Small intestine (tissue), 7 donors: ENCODE measurements around the gene PPP1R12B. TPM values are rescaled to one million over a fixed set of nuclear protein-coding genes. Genes with fewer than 3 reads are reported as not detected.
"Not testable (repeated sequence)": the region's sequence is repeated elsewhere in the genome, so short reads cannot be mapped to it uniquely, and the experiment has no call there.

Experiments used
- DNase-seq, 2 donors: peaks; one replicate each; pipeline versions ENCODE4 v3.0.0 to v3.0.0-alpha.2; 2013
- FAIRE-seq: peaks from 2 replicates; lab custom pipeline; 2012; peaks lifted over from hg19 to GRCh38; lab: Jason Lieb, UNC
- H3K27ac ChIP-seq, 3 donors: one replicate each; pipeline ENCODE4 v1.5.1; 2013; ENCODE audit warnings: low read length in 2 of 3, mild to moderate bottlenecking in 2 of 3, control low read depth in 1 of 3, inconsistent platforms in 1 of 3, low read depth in 1 of 3, moderate library complexity in 1 of 3
- H3K27me3 ChIP-seq, 3 donors: one replicate each; pipeline ENCODE4 v1.6.1; 2013; ENCODE audit warnings: low read length in 3 of 3, inconsistent platforms in 1 of 3; ENCODE audit not compliant: control insufficient read depth in 3 of 3, insufficient read depth in 3 of 3
- H3K36me3 ChIP-seq, 3 donors: one replicate each; pipeline ENCODE4 v1.6.1; 2013; ENCODE audit warnings: low read length in 3 of 3, inconsistent platforms in 1 of 3, low read depth in 1 of 3, mild to moderate bottlenecking in 1 of 3, moderate library complexity in 1 of 3; ENCODE audit not compliant: control insufficient read depth in 3 of 3, insufficient read depth in 2 of 3
- H3K4me1 ChIP-seq, 3 donors: one replicate each; pipeline ENCODE4 v1.6.1; 2013; ENCODE audit warnings: low read length in 2 of 3, inconsistent platforms in 1 of 3, low read depth in 1 of 3, mild to moderate bottlenecking in 1 of 3, moderate library complexity in 1 of 3; ENCODE audit not compliant: control insufficient read depth in 3 of 3, insufficient read depth in 2 of 3
- H3K4me3 ChIP-seq, 3 donors: one replicate each; pipeline ENCODE4 v1.5.1; 2013; ENCODE audit warnings: low read length in 3 of 3, control low read depth in 1 of 3, inconsistent platforms in 1 of 3, low read depth in 1 of 3, mild to moderate bottlenecking in 1 of 3, moderate library complexity in 1 of 3
- H3K9me3 ChIP-seq, 2 donors: one replicate each; pipeline ENCODE4 v1.6.1; 2013; ENCODE audit warnings: low read depth in 1 of 2, low read length in 1 of 2; ENCODE audit not compliant: control insufficient read depth in 2 of 2, insufficient read depth in 1 of 2
- WGBS, 3 donors: extraction: QIAGEN DNeasy Blood & Tissue Kit; methylation state at CpG; one replicate each; pipeline ENCODE4 v1.1.7; 2013; 5-methylcytosine and 5-hydroxymethylcytosine counted together
- polyA plus RNA-seq, 4 donors: library from polyadenylated mRNA; stranded (reverse) in 3 of 4; unstranded in 1 of 4; fragments of 200-250 nt in 3 of 4; fragments of 120-200 nt in 1 of 4; gene quantifications; one replicate each; pipeline versions ENCODE4 v1.2.1 to v1.2.3, GENCODE V29; 2013
- donor health status: healthy with polysubstance abuse.
- donor health status: control.
- donor health status: control.
- donor health status: Bipolar disorder and iron deficiency.
- donor health status: healthy.

PPP1R12B gene
- polyA plus RNA-seq, 4 donors: 1.1 to 18.1 (median 8.6) TPM

DNA sequence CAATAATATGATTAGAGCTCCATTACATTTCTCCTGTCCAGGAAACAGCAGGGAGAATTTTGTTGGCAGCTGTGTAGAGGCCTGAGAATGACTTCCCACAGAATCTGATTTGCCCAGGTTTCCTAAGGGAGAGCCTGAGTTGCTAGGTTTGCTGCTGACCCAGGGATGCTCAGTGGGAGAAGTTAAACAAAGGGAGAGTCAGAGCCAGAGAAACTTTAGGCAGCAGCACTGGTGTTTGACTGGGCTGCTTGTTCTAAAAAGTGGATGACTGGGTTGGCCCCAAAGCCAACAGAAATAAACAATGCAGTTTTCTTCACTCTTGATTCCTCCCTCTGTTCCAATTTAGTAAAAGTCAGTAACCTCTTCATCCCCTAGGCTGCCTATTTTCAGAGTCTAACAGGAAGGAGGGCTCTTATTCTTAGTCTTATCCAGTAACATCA lies 69.3 kb downstream of the PPP1R12B start:
- not testable (repeated sequence) for H3K4me1 ChIP-seq, H3K9me3 ChIP-seq, H3K4me3 ChIP-seq, DNase-seq, H3K27ac ChIP-seq, FAIRE-seq, H3K27me3 ChIP-seq, H3K36me3 ChIP-seq

DNA sequence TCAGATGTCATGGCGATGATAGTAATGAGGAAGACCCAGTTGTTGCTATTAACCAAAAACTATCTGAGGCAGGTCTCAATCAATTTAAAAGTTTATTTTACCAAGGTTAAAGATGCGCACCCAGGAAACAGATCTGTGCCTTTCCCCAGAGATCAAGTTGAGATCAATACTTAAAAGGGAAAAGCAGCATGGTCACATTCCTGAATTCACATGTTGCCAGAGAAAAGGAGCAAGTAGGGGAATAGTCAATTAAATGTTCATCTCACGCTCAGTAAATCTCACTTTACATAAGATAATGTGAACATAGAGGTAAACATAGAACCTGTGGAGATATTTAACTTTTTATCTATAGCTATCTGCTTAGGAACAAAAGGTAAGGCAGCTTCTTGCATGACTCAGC lies 71.2 kb downstream of the PPP1R12B start:
- H3K36me3 ChIP-seq, H3K9me3 ChIP-seq, DNase-seq, H3K4me3 ChIP-seq, H3K27ac ChIP-seq, H3K4me1 ChIP-seq, H3K27me3 ChIP-seq, FAIRE-seq: not testable (repeated sequence)
- 94 to 95% (median 94%) methylated on average over 3 of the region's 3 CpGs for WGBS, 3 donors

DNA sequence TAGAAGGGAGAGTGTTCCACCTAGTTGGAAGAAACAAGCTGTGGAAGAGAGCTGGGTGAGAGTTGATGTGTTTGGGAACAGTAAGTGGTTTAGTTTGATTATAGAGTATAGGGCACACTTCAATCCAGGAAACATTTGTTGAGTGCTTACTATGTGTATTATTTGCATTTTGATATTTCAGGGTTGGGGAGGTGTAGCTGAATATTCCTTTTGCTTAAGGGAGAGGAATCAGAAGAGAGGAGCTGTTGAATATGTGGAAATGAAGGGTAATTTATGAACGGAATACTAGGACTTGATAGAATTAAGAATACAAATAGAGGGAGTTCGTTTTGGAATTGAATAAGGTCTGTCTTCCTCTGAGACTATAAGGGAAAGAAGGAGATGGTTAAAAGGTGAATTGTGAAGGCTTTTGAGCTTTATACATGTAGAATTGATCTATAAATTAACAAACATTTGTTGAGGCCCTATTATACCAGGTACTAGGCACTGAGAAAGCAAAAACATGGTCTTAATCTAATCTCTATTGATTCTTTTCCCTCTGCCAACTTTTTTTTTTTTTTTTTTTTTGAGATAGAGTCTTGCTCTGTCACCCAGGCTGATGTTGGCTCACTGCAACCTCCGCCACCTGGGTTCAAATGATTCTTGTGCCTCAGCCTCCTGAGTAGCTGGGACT lies 72.1 kb downstream of the PPP1R12B start:
- WGBS, 3 donors: 73 to 85% (median 85%) methylated on average over 3 of the region's 3 CpGs
- FAIRE-seq, H3K4me1 ChIP-seq, DNase-seq, H3K9me3 ChIP-seq, H3K36me3 ChIP-seq, H3K4me3 ChIP-seq, H3K27me3 ChIP-seq, H3K27ac ChIP-seq: not testable (repeated sequence)

DNA sequence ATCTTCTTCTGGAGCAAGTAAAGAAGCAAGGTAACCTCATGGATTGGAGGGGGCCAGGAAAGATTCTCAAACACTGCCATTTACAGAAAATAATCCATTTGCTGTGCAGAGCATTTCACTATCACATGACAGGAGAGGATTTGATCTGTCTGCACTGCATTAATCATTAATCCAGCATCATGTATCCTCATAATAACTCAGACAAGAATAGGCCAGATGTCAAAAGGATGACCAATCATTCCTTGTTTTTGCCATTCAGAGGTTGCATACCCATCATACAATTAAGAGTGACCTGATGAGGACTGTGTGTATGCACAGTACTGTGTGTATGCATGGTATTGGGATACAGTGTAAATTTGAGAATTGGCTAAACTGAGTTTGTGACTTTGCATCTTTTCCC lies 74.2 kb downstream of the PPP1R12B start:
- H3K4me1 ChIP-seq, FAIRE-seq, H3K4me3 ChIP-seq, H3K9me3 ChIP-seq, H3K36me3 ChIP-seq, DNase-seq, H3K27ac ChIP-seq, H3K27me3 ChIP-seq: not testable (repeated sequence)

DNA sequence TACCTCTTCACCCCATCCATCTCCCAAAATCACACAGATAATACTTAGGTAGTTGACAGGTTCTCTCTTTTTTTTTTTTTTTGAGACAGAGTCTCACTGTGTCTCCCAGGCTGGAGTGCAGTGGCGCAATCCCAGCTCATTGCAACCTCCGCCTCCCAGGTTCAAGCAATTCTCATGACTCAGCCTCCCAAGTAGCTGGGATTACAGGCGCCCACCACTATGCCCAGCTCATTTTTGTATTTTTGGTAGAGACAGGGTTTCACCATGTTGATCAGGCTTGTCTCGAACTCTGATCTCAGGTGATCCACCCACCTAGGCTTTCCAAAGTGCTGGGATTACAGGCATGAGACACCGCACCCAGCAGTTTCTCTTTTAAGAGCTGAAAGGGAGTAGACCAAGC lies 75.8 kb downstream of the PPP1R12B start:
- not testable (repeated sequence) for FAIRE-seq, H3K36me3 ChIP-seq, H3K9me3 ChIP-seq, H3K27me3 ChIP-seq, H3K4me1 ChIP-seq, H3K4me3 ChIP-seq, DNase-seq, H3K27ac ChIP-seq
- WGBS, 3 donors: 95 to 97% (median 97%) methylated on average over 5 of the region's 5 CpGs

DNA sequence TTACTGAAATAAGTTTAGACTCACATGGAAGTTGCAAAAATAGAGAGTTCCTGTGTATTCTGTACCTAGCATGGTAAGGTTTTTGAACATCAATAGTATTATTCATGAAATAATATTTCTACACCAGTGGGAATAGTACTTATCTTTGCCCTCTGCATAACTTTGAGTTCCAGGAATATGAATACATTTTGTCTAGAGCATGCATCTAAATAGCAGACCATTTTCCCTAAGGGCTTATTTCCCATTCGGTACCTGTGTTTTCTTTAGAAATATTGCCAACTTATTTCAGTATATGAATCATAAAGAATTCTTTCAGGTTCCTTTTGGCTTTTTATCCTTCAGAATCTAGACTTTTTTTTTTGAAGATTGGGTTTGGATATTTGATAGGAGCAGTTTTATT lies 81.6 kb downstream of the PPP1R12B start:
- H3K27me3 ChIP-seq, H3K36me3 ChIP-seq: not testable (repeated sequence)
- WGBS, 3 donors: 93 to 100% (median 100%) methylated on average over 1 of the region's 1 CpG

DNA sequence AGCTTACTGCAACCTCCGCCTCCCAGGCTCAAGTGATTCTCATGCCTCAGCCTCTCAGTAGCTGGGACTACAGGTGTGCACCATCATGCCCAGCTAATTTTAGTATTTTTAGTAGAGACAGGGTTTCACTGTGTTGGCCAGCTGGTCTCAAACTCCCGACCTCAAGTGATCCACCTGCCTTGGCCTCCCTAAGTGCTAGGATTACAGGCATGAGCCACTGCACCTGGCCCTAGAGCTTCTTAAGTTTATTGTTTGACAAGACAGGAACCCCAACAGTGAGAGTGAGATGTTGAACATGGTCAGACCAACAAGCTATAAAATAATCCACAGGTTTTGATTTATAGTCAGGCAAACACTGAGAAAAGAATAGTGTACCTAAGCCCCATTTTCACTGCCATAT lies 83.8 kb downstream of the PPP1R12B start:
- H3K4me1 ChIP-seq, H3K27ac ChIP-seq, FAIRE-seq, DNase-seq, H3K27me3 ChIP-seq, H3K4me3 ChIP-seq, H3K9me3 ChIP-seq, H3K36me3 ChIP-seq: not testable (repeated sequence)
- WGBS, 3 donors: 84 to 96% (median 90%) methylated on average over 2 of the region's 2 CpGs

More for the DNA sequence above, 81.6 kb downstream of the PPP1R12B start:
- not testable (repeated sequence) for H3K27ac ChIP-seq, H3K4me1 ChIP-seq, DNase-seq, FAIRE-seq, H3K4me3 ChIP-seq, H3K9me3 ChIP-seq

DNA sequence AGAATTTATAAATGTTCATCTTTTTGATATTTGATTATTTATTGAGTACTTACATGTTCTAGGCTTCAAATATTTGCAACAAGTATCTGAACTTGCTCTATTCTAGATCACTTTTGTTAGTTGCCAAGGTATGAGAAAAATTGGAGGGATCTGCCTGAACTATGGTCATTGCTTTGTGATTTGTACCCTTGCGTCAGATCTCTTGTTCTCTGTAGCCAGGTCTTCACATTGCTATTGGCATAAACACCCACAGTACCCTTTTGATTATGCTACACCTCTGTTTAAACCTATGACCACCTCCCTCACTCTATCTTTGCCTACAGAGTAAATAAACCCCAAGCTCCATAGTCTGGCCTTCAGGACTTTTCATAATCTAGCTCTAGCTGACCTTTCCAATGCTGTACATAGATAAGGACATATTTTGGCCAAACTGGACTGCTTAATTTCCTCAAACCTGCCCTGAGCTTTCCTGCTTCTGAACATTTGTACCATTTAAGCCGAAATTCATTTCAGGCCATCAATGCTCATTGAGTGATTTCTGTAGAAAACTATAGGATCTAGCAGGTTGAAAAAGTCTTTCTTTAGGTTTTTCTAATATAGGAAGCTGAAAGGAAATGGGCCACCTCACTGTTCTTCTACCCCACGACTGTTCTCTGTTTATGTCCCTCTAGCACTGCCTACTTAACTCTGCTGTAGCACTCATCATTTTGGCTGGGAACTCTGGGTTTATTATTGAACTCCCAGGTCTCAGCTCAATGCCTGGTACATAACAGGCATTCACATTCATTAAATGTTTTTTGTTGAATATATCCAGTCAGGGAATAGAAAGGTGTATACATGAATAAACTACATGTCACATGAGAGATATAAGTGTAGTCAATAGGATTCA lies 84.9 kb downstream of the PPP1R12B start:
- peaks cover 2 to 13% (median 8%) of the 10 kb centered on the region in 3 donors for H3K36me3 ChIP-seq

More for the DNA sequence above, 84.9 kb downstream of the PPP1R12B start:
- Histone ChIP-seq H3K4me3 (no peak overlapping the region), H3K27ac (no peak overlapping the region), H3K9me3 (no peaks in the 10 kb centered on the region), H3K4me1 (no peaks in the 10 kb centered on the region), H3K27me3 (no peaks in the 10 kb centered on the region)
- FAIRE-seq: no peak
- WGBS, 3 donors: 84 to 85% (median 85%) methylated on average over 3 of the region's 3 CpGs
- no peak for DNase-seq
